DMS 273 (cell line): ENCODE results near the gene UBXN6.
A peak's percentile ranks its signal among the peaks of the same experiment; 100 is the strongest.

Experiments used
- DNase-seq: peaks from one replicate; lab custom pipeline; 2025; ENCODE audit not compliant: unreplicated experiment; lab: John Stamatoyannopoulos, UW

UBXN6 gene, protein sequence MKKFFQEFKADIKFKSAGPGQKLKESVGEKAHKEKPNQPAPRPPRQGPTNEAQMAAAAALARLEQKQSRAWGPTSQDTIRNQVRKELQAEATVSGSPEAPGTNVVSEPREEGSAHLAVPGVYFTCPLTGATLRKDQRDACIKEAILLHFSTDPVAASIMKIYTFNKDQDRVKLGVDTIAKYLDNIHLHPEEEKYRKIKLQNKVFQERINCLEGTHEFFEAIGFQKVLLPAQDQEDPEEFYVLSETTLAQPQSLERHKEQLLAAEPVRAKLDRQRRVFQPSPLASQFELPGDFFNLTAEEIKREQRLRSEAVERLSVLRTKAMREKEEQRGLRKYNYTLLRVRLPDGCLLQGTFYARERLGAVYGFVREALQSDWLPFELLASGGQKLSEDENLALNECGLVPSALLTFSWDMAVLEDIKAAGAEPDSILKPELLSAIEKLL

DNA sequence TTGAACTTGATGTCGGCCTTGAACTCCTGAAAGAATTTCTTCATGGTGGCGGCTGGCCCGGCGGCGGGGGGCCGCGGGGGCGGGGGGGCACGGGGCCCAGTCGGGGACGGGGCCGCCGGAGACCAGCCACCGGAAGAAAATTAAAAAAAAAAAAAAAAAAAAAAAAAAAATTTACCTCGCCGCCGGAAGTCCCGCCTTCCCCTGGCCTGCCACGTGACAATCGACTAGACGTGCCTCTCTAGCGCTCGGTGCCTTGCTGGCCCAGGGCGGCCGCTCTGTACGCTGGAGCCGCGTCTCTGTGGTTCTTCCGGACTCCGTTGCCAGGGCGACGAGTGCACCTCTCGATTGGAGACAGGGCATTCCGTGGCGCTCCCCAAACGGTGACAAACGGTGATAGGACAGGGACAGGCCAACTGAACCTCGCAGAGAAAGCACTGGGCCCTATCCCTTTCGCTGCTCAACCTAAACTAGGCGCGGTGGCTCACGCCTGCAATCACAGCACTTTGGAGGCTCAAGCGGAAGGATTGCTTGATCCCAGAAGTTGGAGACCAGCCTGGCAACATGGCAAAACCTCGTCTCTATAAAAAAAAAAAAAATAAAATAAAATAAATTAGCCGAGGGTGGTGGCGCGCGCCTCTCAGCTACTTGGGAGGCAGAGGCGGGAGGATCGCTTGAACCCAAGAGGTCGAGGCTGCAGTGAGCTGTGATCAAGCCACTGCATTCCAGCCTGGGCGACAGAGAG lies at the start of gene UBXN6:
TSS of gene UBXN6 (minus strand) at position 141 of the 742 bp plus-strand sequence. CDS start at position 44, 97 bp downstream.
- DNase-seq: peak; percentile 99

DNA sequence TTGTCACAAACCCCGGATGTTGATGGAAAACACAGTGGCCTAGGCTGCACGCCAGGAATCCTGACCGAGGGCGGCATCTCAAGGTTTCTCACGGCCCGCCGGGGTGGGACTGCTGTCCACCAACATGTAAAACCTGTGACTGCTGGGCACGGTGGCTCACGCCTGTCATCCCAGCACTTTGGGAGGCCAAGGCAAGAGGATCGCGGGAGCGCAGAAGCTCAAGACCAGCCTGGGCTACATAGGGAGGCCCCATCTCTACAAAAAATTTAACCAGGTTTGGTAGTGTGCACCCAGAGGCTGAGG lies 49.5 kb upstream of the UBXN6 start:
- DNase-seq: no peak

DNA sequence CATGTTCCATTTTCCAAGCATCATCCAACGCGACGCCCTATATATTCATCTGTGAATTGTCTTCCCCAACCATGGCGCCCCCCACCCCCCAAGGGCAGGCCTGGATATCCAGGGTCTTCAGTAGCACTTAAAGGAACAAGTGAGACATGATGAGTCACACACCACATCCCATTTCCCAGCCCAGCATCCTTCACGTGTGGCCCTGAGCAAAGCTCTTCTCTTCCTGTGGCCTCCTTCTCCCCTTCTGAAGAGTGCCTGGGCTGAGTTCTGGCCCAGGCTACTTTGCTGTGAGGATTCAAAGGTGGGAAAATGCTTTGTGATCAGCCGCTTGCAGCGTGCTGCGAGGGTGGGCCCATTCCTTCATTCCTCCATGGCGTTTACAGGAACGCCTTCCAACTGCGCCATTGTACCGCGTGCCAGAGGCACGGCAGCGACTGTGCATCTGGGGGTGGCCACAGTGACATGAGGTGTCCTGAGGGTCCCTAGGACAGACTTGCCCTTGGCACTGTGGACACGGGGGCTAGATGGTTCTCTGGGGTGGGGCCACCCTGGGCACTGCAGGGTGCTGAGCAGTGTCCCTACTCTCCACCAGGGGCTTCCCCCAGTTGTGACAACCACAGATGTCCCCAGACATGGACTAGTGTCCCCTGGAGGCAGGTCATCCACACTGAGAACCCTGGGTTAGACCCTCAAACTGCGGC lies 49.0 kb upstream of the UBXN6 start:
- DNase-seq: no peak

DNA sequence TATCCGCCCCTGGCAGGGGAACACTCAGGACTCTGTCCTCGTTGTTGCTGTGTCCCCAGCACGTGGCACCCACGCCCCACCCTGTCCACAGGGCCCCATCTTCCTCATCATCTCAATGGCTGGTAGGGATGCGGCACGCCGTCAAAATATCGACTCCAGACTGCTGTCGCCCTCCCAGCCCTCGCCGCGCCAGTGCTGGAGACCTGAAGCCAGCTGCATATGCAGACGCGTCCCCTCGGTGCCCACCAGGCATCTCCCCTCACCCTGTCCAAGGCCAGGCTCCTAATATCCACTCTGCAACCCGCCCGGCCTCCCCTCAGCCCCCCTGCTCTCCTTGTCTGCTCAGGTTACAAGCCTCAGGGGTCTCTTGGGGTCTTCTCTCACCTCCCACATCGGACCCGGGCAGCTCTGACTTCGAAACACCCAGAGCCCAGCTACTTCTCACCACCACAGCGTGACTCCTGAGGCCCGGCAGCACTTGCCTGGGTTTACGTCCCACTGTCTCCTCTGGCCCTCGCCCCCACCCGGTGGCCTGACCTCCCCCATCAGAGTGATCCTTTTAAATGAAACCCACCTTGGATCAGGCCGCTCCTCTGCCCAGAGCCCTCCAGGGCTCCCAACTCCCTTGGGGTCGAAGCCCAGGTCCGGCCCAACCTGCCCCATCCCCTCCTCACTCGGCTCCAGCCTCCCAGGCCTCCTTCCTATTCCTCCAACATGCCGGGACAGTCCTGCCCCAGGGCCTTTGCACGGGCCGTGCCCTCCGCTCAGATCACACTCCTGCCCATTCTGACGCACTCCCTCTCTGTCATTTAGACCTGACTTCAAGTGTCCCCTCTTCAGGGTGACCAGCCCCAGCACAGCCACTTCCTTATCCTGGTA lies 48.2 kb upstream of the UBXN6 start:
- no peak for DNase-seq

DNA sequence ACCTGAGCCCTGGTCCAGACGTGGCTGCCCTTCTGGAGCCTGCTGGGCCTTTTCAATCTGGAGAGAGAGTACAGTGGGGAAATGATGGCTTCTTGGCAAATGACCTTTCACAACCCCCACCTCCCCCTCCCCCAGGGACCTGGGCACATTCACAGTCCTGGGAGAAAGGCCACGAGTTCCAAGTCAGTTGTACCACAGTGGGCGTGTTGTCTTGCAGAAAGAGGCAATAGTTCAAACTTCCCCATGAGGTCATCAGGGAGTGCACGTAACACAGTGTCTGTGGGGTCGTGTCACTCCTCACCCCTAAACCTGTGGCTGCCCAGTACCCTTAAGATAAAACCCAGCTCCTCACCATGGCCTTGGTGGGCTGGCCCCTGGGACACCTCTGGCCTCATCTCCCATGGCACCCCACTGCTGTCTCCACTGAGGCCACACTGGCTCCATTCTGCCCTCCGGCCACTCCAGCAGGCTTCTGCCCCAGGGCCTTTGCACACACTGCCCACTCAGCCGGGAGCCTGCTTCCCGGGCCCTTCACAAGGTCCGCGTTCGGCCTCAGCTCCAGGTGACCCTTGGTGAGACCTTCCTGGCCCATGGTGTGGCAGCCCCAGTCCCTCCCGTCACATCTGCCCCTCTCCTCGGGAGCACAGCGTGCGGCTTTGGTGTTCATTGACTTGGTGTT lies 47.4 kb upstream of the UBXN6 start:
- DNase-seq: no peak

GRCh38 chr19:4504297-4504701 lies 46.7 kb upstream of the UBXN6 start:
- peak; percentile 62 for DNase-seq

- DNase-seq: no peak
These were observed 46.2 kb upstream of the UBXN6 start for GRCh38 chr19:4503825-4504170.

GRCh38 chr19:4503132-4503824 lies 45.7 kb upstream of the UBXN6 start:
- no peak for DNase-seq

DNA sequence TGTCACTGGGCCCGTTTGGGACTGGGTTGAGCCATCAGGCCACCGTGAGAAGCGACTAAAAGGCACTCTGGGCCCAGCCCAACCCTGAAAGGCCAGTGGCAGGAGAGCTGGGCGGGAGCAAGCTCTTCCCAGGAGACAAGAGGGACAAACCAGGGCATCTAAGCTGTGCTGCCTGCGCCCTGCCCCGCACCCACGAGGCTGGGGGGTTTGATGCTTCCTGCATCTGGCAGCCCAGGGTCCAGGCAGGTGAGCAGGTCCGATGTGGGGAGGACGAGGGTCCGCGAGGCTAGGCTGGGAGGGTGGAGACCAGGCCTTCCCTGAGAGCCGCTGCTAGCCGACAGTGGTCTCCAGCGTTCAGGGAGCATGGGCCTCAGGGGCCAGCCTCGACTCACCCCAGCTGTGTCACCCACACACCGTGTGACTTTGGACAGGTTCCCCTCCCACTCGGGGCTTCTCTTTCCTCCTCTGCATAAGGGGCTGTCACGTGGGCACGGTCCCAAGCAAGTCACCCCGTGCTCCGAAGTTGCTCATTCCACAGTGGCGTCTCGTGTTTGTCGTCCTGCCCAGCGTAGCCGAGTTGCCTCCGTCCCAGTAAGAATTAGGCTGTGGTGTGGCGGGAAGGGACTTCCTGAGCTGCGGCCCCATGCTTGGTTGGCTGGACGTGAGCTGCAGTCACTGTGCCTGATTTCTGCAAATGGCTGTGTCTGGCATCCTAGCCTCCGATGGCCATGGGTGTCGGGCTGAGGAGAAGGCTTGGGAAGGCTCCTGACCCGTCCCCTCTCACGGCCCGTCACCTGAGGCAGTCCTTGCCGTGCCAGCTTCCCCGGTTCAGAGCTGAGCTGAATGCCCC lies 44.9 kb upstream of the UBXN6 start:
- no peak for DNase-seq

GRCh38 chr19:4501691-4502090 lies 44.1 kb upstream of the UBXN6 start:
- no peak for DNase-seq

DNA sequence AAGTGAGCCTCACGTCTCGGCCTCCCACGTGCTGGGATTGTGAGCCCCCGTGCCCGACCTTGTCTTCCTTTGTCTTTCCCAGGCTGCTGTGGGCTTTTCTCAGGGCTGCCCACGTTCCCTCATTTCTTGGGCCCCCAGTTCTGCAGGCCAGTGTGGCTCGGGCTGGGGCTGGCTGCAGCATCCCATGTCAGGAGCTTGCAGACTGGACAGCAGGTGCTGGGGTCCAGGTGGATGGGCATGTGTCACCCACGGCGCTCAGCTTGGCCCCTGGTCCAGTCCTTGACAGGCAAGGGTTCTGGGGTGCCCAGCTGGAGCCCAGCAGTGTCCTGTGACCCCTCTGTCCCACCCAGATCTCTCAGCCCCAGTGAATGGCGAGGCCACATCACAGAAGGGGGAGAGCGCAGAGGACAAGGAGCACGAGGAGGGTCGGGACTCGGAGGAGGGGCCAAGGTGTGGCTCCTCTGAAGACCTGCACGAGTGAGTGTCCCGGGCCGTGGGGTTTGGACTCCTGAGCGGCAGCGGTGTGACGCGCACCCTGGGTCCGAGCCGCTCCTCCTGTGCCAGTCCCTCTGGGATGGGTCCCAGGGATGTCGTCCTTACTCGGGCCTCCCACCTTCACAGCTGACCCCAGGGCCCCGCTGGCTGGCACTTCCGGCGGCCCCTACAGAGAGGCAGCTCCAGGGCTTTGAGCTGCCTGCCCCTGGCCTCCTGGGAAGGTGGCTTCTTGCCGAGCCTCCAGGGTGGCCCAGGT lies 43.4 kb upstream of the UBXN6 start:
- no peak for DNase-seq

GRCh38 chr19:4499855-4500254 lies 42.3 kb upstream of the UBXN6 start:
- DNase-seq: no peak

DNA sequence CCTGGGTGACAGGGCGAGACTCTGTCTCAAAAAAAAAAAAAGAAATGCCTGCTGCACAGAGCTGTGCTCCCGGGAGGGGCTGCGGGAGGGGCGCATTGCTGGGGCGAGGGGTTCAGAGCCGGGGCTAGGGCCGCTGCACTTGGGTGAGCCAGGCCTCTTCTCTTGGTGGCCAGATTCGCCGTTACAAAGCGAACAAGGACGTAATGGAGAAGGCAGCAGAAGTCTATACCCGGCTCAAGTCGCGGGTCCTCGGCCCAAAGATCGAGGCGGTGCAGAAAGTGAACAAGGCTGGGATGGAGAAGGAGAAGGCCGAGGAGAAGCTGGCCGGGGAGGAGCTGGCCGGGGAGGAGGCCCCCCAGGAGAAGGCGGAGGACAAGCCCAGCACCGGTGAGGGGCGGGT lies 41.7 kb upstream of the UBXN6 start:
- no peak for DNase-seq

GRCh38 chr19:4498694-4499093 lies 41.1 kb upstream of the UBXN6 start:
- DNase-seq: no peak

DNA sequence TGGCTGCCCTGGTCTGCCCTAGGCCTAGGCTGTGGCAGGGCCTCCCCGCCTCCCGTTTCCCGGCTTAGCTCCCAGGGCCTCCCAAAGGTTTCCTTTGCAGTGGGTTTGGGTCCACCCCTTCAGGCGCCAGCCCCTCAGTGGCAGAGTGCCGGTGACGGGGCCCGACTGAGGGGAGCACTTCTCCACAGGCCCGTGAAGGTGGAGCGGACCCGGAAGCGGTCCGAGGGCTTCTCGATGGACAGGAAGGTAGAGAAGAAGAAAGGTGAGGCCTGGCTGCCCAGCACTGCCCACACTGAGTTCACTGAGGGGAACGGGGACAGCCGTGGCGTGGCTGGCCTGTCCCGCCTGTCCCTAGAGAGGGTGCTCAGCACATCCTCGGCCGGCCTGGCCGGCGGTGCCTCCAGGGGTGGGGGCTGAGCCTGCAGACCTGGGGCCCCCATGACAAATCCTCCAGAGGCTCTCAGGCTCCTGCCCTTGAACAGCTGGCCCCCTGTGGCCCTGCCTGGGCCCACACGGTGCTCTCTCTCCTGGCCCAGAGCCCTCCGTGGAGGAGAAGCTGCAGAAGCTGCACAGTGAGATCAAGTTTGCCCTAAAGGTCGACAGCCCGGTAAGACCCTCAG lies 40.3 kb upstream of the UBXN6 start:
- DNase-seq: no peak

- DNase-seq: no peak
These were observed 38.7 kb upstream of the UBXN6 start for GRCh38 chr19:4496304-4496703.

- no peak for DNase-seq
These were observed 37.9 kb upstream of the UBXN6 start for GRCh38 chr19:4495471-4495870.

- DNase-seq: no peak
These were observed 37.1 kb upstream of the UBXN6 start for GRCh38 chr19:4494691-4495064.
